ENCODE results near the gene CCDC201.
A peak's percentile ranks its signal among the peaks of the same experiment; 100 is the strongest.

Gene CCDC201

GRCh38 chr7:45873035-45873354 lies at the start of gene CCDC201:
CCDC201 (minus strand) TSS chr7:45873082; CDS start chr7:45873007, 75 bp downstream.
- DNase-seq = no peak

- no peak for DNase-seq
Observed at GRCh38 chr7:45921699-45922519, 49.0 kb upstream of the CCDC201 start.

- no peak for DNase-seq
Observed at GRCh38 chr7:45921381-45921698, 48.5 kb upstream of the CCDC201 start.

GRCh38 chr7:45920502-45921380 lies 47.9 kb upstream of the CCDC201 start, which contains the start of gene IGFBP3:
IGFBP3 (minus strand) TSS chr7:45921272; CDS start chr7:45921140, 132 bp downstream.
- DNase-seq = no peak

GRCh38 chr7:45919993-45920459 lies 47.1 kb upstream of the CCDC201 start:
- DNase-seq = no peak

- no peak for DNase-seq
Observed at GRCh38 chr7:45919231-45919784, 46.4 kb upstream of the CCDC201 start.

- no peak for DNase-seq
Observed at GRCh38 chr7:45918556-45918955, 45.7 kb upstream of the CCDC201 start.

GRCh38 chr7:45917658-45918057 lies 44.8 kb upstream of the CCDC201 start:
- peak; percentile 15 to 76 for DNase-seq

GRCh38 chr7:45917064-45917463 lies 44.2 kb upstream of the CCDC201 start:
- DNase-seq = no peak

- DNase-seq = peak in 1 of 2 donors; percentile 28
Observed at GRCh38 chr7:45915606-45916005, 42.7 kb upstream of the CCDC201 start.

GRCh38 chr7:45914911-45915310 lies 42.0 kb upstream of the CCDC201 start:
- DNase-seq = no peak

GRCh38 chr7:45912972-45913371 lies 40.1 kb upstream of the CCDC201 start:
- DNase-seq = no peak

GRCh38 chr7:45911311-45911710 lies 38.4 kb upstream of the CCDC201 start:
- DNase-seq = no peak

- no peak for DNase-seq
Observed at GRCh38 chr7:45910855-45911254, 38.0 kb upstream of the CCDC201 start.

- DNase-seq = no peak
Observed at GRCh38 chr7:45909561-45909960, 36.7 kb upstream of the CCDC201 start.

GRCh38 chr7:45902820-45903219 lies 29.9 kb upstream of the CCDC201 start:
- no peak for DNase-seq

GRCh38 chr7:45901566-45901965 lies 28.7 kb upstream of the CCDC201 start:
- no peak for DNase-seq

GRCh38 chr7:45898222-45898621 lies 25.3 kb upstream of the CCDC201 start:
- no peak for DNase-seq

- no peak for DNase-seq
Observed at GRCh38 chr7:45897042-45897690, 24.3 kb upstream of the CCDC201 start.

GRCh38 chr7:45894665-45895062 lies 21.8 kb upstream of the CCDC201 start:
- DNase-seq = no peak

GRCh38 chr7:45893996-45894664 lies 21.2 kb upstream of the CCDC201 start:
- no peak for DNase-seq

- no peak for DNase-seq
Observed at GRCh38 chr7:45893374-45893995, 20.6 kb upstream of the CCDC201 start.
